Stomach smooth muscle (tissue), 2 donors: Measurements from ENCODE around the gene SLC25A19.
A peak's percentile ranks its signal among the peaks of the same experiment; 100 is the strongest.
"Not testable (repeated sequence)": the region's sequence is repeated elsewhere in the genome, so short reads cannot be mapped to it uniquely, and the experiment has no call there.

Experiments
- H3K27ac ChIP-seq: one replicate; pipeline ENCODE4 v1.7.0; 2013; ENCODE audit warnings: mild to moderate bottlenecking, low read length, inconsistent platforms
- H3K27me3 ChIP-seq, 2 donors: one replicate each; pipeline ENCODE4 v1.7.0; 2013; ENCODE audit warnings: low read length in 2 of 2; ENCODE audit not compliant: insufficient read depth in 2 of 2, control insufficient read depth in 1 of 2
- H3K36me3 ChIP-seq, 2 donors: one replicate each; pipeline ENCODE4 v1.7.0; 2013; ENCODE audit warnings: low read length in 2 of 2; ENCODE audit not compliant: control insufficient read depth in 2 of 2, insufficient read depth in 2 of 2
- H3K4me1 ChIP-seq: one replicate; pipeline ENCODE4 v1.7.0; 2013; ENCODE audit warnings: low read length; ENCODE audit not compliant: control insufficient read depth, insufficient read depth
- H3K4me3 ChIP-seq, 2 donors: one replicate each; pipeline ENCODE4 v1.7.0; 2013; ENCODE audit warnings: low read length in 2 of 2
- H3K9ac ChIP-seq, 2 donors: one replicate each; pipeline ENCODE4 v1.7.0; 2013; ENCODE audit warnings: low read length in 2 of 2, mild to moderate bottlenecking in 1 of 2
- H3K9me3 ChIP-seq, 2 donors: one replicate each; pipeline ENCODE4 v1.7.0; 2013; ENCODE audit warnings: low read length in 2 of 2; ENCODE audit not compliant: control insufficient read depth in 2 of 2
- donor health status: healthy.
- donor health status: Pancreatic carcinoma.

SLC25A19 gene

DNA sequence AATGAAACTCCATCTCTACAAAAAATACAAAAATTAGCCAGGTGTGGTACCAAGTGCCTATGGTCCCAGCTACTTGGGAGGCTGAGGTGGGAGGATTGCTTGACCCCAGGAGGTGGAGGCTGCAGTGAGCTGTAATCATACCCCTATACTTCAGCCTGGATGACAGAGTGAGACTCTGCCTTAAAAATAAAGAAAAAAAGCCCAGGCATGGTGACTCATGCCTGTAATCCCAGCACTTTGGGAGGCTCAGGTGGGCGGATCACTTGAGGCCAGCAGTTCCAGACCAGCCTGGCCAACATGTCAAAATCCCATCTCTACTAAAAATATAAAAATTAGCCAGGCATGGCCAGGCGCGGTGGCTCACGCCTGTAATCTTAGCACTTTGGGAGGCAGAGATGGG lies 9.0 kb downstream of the SLC25A19 start:
- H3K27ac ChIP-seq, H3K9me3 ChIP-seq, H3K4me3 ChIP-seq, H3K27me3 ChIP-seq, H3K36me3 ChIP-seq, H3K4me1 ChIP-seq, H3K9ac ChIP-seq: not testable (repeated sequence)

DNA sequence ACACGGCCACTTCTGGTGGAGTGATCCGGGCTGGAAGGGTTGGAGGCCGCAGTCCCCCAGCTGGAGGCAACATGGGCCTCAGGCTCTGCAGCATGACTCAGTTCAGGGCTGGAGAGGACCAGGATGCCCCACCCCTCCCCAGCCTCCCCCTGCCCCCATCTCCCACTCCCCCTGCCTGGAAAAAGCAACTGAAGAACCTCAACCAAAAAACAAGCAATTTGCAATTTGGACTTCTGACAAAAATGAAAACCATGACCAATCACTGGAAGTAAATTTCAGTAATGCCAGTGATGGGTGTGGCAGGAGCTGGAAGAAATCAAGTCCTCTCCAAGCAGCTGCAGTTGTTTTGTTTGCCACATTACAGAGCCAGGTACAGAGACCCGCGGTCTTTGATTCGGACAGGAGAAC lies 11.6 kb downstream of the SLC25A19 start:
- Histone ChIP-seq H3K4me3 (no peak overlapping the region), H3K27ac (no peak overlapping the region)

GRCh38 chr17:75273977-75274708 lies 15.1 kb downstream of the SLC25A19 start:
- Histone ChIP-seq H3K9me3 (no peaks in the 10 kb centered on the region), H3K27ac (no peak overlapping the region), H3K4me3 (no peak overlapping the region), H3K36me3 (no peaks in the 10 kb centered on the region), H3K9ac (no peak overlapping the region), H3K27me3 (no peaks in the 10 kb centered on the region), H3K4me1 (peaks cover 35% of the 10 kb centered on the region)

More for the DNA sequence above, 11.6 kb downstream of the SLC25A19 start:
- Histone ChIP-seq H3K4me1 (peaks cover 12% of the 10 kb centered on the region), H3K27me3 (no peaks in the 10 kb centered on the region), H3K9ac (no peak overlapping the region), H3K9me3 (no peaks in the 10 kb centered on the region), H3K36me3 (peaks cover 0 to 3% of the 10 kb centered on the region in 2 donors)

- H3K9me3 ChIP-seq: no peaks in the 10 kb centered on the region
- peak overlapping the region in 1 of 2 donors; percentile 40 for H3K4me3 ChIP-seq
- no peaks in the 10 kb centered on the region for H3K36me3 ChIP-seq
- peaks cover 35% of the 10 kb centered on the region for H3K4me1 ChIP-seq
- H3K9ac ChIP-seq: peak overlapping the region in 1 of 2 donors; percentile 28
- peak overlapping the region; percentile 58 for H3K27ac ChIP-seq
- H3K27me3 ChIP-seq: no peaks in the 10 kb centered on the region
Observed at GRCh38 chr17:75272848-75273184, 16.4 kb downstream of the SLC25A19 start.

GRCh38 chr17:75271955-75272847 lies 17.0 kb downstream of the SLC25A19 start:
- H3K36me3 ChIP-seq: peaks cover 0 to 2% of the 10 kb centered on the region in 2 donors
- peak overlapping the region; percentile 58 for H3K27ac ChIP-seq
- no peaks in the 10 kb centered on the region for H3K9me3 ChIP-seq
- no peaks in the 10 kb centered on the region for H3K27me3 ChIP-seq
- H3K9ac ChIP-seq: peak overlapping the region; percentile 29 to 65
- H3K4me1 ChIP-seq: peaks cover 38% of the 10 kb centered on the region
- peak overlapping the region; percentile 64 to 86 for H3K4me3 ChIP-seq

DNA sequence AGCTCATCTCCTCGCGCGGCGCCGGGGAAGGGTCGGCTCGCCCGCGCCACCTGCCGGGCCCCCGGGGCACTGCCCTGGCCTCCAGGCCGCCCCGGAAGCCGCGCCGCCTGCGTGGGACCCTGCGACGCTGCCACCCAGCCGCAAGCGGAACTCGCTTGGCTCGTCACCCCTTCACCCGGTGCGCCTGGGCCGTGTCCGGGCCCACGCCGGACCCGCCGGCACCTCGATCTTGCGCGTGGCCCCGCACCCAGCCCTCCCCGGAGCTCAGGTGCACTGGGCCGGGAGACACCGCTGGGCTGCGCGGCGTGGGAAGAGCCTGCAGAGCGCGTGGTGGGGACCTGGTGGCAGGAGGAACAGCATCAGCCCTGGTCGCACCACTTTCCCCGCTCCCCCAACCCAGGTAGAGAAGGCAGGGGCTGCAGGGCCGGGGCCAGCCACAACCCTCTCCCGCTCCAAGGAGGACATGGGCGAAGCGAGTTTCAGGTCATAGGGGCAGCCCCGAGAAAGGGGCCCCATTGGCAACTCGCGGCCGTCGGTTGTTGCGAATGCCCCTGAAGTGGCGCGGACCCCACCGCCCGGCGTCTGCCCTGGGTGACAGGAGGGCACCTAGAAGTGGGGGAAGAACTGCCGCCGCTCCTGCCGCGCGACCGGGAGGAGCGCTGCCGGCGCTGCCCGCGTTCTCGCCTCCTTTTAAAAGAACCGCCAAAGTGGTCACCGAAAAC lies 17.8 kb downstream of the SLC25A19 start:
- Histone ChIP-seq H3K36me3 (peaks cover 8 to 10% of the 10 kb centered on the region in 2 donors), H3K9ac (peak overlapping the region; percentile 65 to 66), H3K4me1 (peaks cover 38% of the 10 kb centered on the region), H3K9me3 (no peaks in the 10 kb centered on the region), H3K4me3 (peak overlapping the region; percentile 64 to 86), H3K27ac (peak overlapping the region; percentile 53), H3K27me3 (no peaks in the 10 kb centered on the region)

- Histone ChIP-seq H3K36me3 (peaks cover 13 to 15% of the 10 kb centered on the region in 2 donors), H3K27ac (peak within 1 kb of the TSS; percentile 85), H3K4me1 (peaks cover 38% of the 10 kb centered on the region)
Observed at GRCh38 chr17:75270966-75271232, 18.3 kb downstream of the SLC25A19 start, which contains the start of gene MIF4GD. MIF4GD (minus strand) TSS chr17:75271231; CDS start chr17:75270195, 1,036 bp downstream.

DNA sequence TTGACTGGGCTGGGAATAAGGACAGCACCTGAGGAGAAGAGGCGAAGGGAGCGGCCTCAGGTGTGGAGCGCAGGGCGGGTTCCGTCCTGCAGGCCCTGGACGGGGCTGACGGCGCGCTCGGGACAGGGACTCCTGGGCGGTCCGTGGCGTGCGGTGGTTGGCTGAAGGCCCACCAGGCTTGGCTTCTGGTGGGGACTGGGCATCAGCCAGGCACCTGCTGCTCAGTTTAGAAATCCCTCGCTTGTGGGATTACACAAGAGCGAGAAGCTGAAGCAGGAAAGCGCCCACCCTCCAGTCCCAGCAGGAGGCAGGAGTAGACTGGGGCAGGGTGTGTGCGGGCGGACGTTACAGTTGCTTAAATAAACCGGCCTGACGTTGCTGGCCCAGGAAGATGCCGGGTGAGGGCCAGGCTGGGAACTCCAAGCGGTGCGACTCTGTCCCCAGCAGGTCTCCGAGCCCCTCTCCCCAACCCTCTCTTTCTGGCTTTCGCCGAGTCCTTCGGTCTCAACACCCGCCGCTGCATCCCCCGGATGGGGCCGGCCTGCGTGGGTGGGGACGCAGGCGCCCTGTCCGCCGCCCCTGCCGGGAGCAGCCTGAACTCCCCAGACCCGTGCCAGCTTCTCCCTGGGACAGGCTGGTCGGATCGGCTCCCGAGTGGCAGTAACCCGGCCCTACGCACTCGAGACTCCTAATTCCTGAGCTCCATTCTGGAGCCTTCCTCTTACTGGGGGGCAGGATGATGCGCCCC lies 18.8 kb downstream of the SLC25A19 start:
- Histone ChIP-seq H3K27ac (peak overlapping the region; percentile 85), H3K4me3 (peak overlapping the region; percentile 79 to 86), H3K9ac (peak overlapping the region; percentile 88 to 90), H3K4me1 (peaks cover 38% of the 10 kb centered on the region), H3K36me3 (peaks cover 18 to 20% of the 10 kb centered on the region in 2 donors), H3K9me3 (no peaks in the 10 kb centered on the region), H3K27me3 (no peaks in the 10 kb centered on the region)

More at GRCh38 chr17:75270966-75271232, 18.3 kb downstream of the SLC25A19 start, which contains the start of gene MIF4GD:
- H3K27me3 ChIP-seq: no peaks in the 10 kb centered on the region
- H3K9me3 ChIP-seq: no peaks in the 10 kb centered on the region
- peak within 1 kb of the TSS; percentile 88 to 90 for H3K9ac ChIP-seq
- peak within 1 kb of the TSS; percentile 79 to 86 for H3K4me3 ChIP-seq

GRCh38 chr17:75269844-75270217 lies 19.4 kb downstream of the SLC25A19 start:
- H3K27me3 ChIP-seq: no peaks in the 10 kb centered on the region
- H3K9ac ChIP-seq: peak overlapping the region; percentile 88 to 90
- peaks cover 38% of the 10 kb centered on the region for H3K4me1 ChIP-seq
- H3K36me3 ChIP-seq: peaks cover 20 to 23% of the 10 kb centered on the region in 2 donors
- H3K27ac ChIP-seq: peak overlapping the region; percentile 85
- H3K4me3 ChIP-seq: peak overlapping the region; percentile 79 to 86
- no peaks in the 10 kb centered on the region for H3K9me3 ChIP-seq
